Measurements from ENCODE around the gene ZNF525. TPM values are rescaled to one million over a fixed set of nuclear protein-coding genes. Genes with fewer than 3 reads are reported as not detected.

The ZNF525 gene
- 12.3 and 20.0 TPM in 2 replicates for total RNA-seq

DNA sequence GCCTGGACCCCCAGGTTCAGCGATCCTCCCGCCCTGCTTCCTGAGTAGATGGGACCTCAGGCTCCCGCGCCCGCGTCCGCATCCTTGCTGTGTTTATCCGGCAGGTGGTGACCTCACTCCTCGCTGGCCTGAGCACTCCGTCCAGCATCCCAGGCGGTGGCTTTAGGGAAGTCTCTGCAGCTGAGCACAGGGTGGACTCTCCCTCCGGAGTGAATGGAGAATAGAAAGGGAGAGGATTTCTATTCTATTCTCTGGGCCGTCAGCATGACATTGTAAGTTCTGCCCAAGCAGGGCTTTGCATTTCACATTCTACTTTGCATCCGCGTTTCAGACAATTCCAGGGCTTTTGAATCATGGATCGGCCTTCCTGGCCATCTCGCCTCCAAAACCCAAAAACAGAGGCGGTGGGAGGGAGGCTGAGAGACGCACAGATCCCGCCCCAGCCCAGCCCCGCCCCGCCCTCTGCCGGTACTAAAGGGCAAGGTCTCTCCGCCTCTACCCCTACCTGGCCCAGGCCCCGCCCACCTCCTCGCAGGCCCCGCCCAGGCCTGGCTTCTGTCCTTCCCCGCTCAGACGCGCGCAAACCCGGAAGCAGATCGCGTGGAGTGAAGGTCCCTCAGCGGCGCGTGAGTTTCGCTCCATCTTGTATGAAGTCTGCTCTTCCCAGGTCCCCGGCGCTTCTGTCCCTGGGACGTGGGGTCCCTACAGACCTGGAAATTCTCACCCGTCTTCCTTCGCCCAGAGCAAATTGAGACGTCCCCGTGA is at the start of gene ZNF525:
ZNF525 (plus strand) TSS at position 572 of the 765 bp plus-strand sequence. CDS start 6,577 bp downstream, outside the sequence.

GRCh38 chr19:53333463-53334449 is 31.7 kb upstream of the ZNF525 start, which contains the start of gene ZNF845:
Gene ZNF845 (plus strand): TSS chr19:53333749. CDS start chr19:53341308, 7,559 bp downstream.

GRCh38 chr19:53394974-53395839 is 29.7 kb downstream of the ZNF525 start, which contains the start of gene ZNF765:
Gene ZNF765 (plus strand): TSS chr19:53395149. CDS start chr19:53398016, 2,867 bp downstream.

GRCh38 chr19:53431399-53432087 is 66.0 kb downstream of the ZNF525 start, which contains the start of gene ZNF761:
Gene ZNF761 (plus strand): TSS chr19:53431984. CDS start chr19:53447269, 15,285 bp downstream.

Small RNA genes within 50 kb of the gene (small RNA-seq; reads per million reads assigned to genes)
- gene RPL39P36 = not detected

Other genes with a start within 250 kb of the ZNF525 start
- gene ZNF415, start 232.8 kb upstream of the ZNF525 start, total RNA-seq = 16.7 and 22.0 TPM in 2 replicates
- 13.3 and 16.5 TPM in 2 replicates for gene ZNF347, start 206.7 kb upstream of the ZNF525 start, total RNA-seq
- 10.6 and 16.9 TPM in 2 replicates for gene ZNF665, start 172.3 kb upstream of the ZNF525 start, total RNA-seq
- gene ZNF677, start 110.8 kb upstream of the ZNF525 start, total RNA-seq = 24.8 and 33.0 TPM in 2 replicates
- gene VN1R2, start 107.4 kb upstream of the ZNF525 start, total RNA-seq = not detected in 2 replicates
- not detected in 2 replicates for gene VN1R4, start 98.0 kb upstream of the ZNF525 start, total RNA-seq
- gene ZNF845, start 32.0 kb upstream of the ZNF525 start, total RNA-seq = 10.3 and 11.4 TPM in 2 replicates
- 22.8 and 28.3 TPM in 2 replicates for gene ZNF765, start 29.4 kb downstream of the ZNF525 start, total RNA-seq
- gene ZNF761, start 66.3 kb downstream of the ZNF525 start, total RNA-seq = 11.9 and 13.7 TPM in 2 replicates
- 4.7 and 5.4 TPM in 2 replicates for gene ZNF813, start 102.0 kb downstream of the ZNF525 start, total RNA-seq
- 11.4 and 12.5 TPM in 2 replicates for gene ZNF331, start 172.4 kb downstream of the ZNF525 start, total RNA-seq

Measured in placental epithelial cell (primary cell).